GM23338 (cell line): ENCODE data around the gene SEC22B.

Experiments used
- CREB1 ChIP-seq: fragments of 250-450 bp; sonication (Bioruptor Pico); IDR thresholded peaks from 2 replicates; pipeline ENCODE4 v1.5.0; 2020; ENCODE audit warnings: low read depth, mild to moderate bottlenecking, moderate library complexity
- EZH2 ChIP-seq: fragments of 200-600 bp; sonication (generic); IDR thresholded peaks from one replicate; pipeline ENCODE4 v1.8.0; 2017; ENCODE audit warnings: antibody characterized with exemption, mild to moderate bottlenecking, low read depth; ENCODE audit not compliant: unreplicated experiment
- EZH2phosphoT487 ChIP-seq: fragments of 200-600 bp; sonication (generic); IDR thresholded peaks from one replicate; pipeline ENCODE4 v1.8.1; 2018; ENCODE audit warnings: antibody characterized with exemption; ENCODE audit not compliant: unreplicated experiment
- JUNB ChIP-seq: IDR thresholded peaks from one replicate; pipeline ENCODE4 v1.6.1; 2016; ENCODE audit warnings: antibody characterized with exemption; ENCODE audit not compliant: unreplicated experiment
- NANOG ChIP-seq: IDR thresholded peaks from 2 replicates; pipeline ENCODE4 v1.6.1; 2016; ENCODE audit warnings: antibody characterized with exemption, borderline replicate concordance
- POLR2AphosphoS5 ChIP-seq: IDR thresholded peaks from 2 replicates; pipeline ENCODE4 v1.6.1; 2016; ENCODE audit warnings: antibody characterized with exemption, low read depth
- STAT1 ChIP-seq: IDR thresholded peaks from one replicate; pipeline ENCODE4 v1.6.1; 2016; ENCODE audit warnings: antibody characterized with exemption; ENCODE audit not compliant: unreplicated experiment
- ZNF114 ChIP-seq: fragments of 250-450 bp; sonication (Bioruptor Pico); IDR thresholded peaks from 2 replicates; pipeline ENCODE4 v1.5.0; 2020; ENCODE audit warnings: mild to moderate bottlenecking, moderate library complexity
- TF ChIP-seq, protein P1 (sequence below), 2 experiments: fragments of 200-600 bp in 1 of 2; sonication (generic) in 1 of 2; conservative IDR thresholded peaks; 2 replicates each; pipeline versions ENCODE4 v1.5.1 to v1.6.1; 2016 to 2017; ENCODE audit warnings: antibody characterized with exemption in 2 of 2, low read depth in 2 of 2, mild to moderate bottlenecking in 2 of 2, moderate library complexity in 1 of 2
- TF ChIP-seq, protein P2 (sequence below): IDR thresholded peaks from 2 replicates; pipeline ENCODE4 v1.6.1; 2016; ENCODE audit warnings: antibody characterized with exemption
- TF ChIP-seq, protein P3 (sequence below): IDR thresholded peaks from one replicate; pipeline ENCODE4 v1.6.1; 2018; ENCODE audit warnings: antibody characterized with exemption; ENCODE audit not compliant: unreplicated experiment

DNA sequence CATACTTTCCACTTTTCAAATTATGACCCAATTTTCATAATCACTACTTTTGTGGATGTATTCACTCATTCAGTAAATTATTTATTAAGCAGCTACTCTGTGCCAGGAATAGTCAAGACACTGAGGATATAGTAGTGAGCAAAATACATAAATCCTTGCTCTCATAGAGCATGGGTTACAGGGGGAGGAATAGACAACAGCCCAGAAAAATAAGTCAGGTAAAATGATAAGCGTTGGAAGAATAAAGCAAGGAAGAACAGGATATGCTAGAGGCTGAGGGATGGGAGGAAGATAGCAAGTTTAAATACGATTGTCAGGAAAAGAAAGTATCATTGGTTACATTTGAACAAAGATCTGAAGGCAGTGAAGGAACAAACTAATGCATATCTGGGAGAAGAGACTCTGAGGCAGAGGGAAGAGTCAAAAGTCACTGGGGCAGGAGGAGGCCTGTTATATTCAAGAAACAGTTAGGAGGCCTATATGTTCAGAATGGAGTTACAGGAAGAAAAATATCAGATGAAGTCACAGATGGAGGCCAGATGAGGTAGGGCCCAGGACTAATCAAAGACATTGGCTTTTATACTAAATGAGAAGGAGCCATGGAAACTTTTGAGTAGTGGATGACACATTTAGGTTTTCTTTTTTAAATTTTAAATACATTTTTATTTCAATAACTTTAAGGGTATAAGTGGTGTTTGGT, 42.9 kb downstream of the SEC22B start:
- TF ChIP-seq, protein P1, sequence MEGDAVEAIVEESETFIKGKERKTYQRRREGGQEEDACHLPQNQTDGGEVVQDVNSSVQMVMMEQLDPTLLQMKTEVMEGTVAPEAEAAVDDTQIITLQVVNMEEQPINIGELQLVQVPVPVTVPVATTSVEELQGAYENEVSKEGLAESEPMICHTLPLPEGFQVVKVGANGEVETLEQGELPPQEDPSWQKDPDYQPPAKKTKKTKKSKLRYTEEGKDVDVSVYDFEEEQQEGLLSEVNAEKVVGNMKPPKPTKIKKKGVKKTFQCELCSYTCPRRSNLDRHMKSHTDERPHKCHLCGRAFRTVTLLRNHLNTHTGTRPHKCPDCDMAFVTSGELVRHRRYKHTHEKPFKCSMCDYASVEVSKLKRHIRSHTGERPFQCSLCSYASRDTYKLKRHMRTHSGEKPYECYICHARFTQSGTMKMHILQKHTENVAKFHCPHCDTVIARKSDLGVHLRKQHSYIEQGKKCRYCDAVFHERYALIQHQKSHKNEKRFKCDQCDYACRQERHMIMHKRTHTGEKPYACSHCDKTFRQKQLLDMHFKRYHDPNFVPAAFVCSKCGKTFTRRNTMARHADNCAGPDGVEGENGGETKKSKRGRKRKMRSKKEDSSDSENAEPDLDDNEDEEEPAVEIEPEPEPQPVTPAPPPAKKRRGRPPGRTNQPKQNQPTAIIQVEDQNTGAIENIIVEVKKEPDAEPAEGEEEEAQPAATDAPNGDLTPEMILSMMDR (conservative IDR thresholded peaks at IDR 0.05; ENCODE audit: low read depth in 2 of 2) = no peak
- TF ChIP-seq EZH2phosphoT487 (no peak), POLR2AphosphoS5 (no peak), EZH2 (no peak), STAT1 (no peak), CREB1 (CRISPR knock-in tag) (no peak), JUNB (no peak), ZNF114 (CRISPR knock-in tag) (no peak), NANOG (no peak)
- TF ChIP-seq, protein P2, sequence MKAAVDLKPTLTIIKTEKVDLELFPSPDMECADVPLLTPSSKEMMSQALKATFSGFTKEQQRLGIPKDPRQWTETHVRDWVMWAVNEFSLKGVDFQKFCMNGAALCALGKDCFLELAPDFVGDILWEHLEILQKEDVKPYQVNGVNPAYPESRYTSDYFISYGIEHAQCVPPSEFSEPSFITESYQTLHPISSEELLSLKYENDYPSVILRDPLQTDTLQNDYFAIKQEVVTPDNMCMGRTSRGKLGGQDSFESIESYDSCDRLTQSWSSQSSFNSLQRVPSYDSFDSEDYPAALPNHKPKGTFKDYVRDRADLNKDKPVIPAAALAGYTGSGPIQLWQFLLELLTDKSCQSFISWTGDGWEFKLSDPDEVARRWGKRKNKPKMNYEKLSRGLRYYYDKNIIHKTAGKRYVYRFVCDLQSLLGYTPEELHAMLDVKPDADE = no peak
- TF ChIP-seq, protein P3, sequence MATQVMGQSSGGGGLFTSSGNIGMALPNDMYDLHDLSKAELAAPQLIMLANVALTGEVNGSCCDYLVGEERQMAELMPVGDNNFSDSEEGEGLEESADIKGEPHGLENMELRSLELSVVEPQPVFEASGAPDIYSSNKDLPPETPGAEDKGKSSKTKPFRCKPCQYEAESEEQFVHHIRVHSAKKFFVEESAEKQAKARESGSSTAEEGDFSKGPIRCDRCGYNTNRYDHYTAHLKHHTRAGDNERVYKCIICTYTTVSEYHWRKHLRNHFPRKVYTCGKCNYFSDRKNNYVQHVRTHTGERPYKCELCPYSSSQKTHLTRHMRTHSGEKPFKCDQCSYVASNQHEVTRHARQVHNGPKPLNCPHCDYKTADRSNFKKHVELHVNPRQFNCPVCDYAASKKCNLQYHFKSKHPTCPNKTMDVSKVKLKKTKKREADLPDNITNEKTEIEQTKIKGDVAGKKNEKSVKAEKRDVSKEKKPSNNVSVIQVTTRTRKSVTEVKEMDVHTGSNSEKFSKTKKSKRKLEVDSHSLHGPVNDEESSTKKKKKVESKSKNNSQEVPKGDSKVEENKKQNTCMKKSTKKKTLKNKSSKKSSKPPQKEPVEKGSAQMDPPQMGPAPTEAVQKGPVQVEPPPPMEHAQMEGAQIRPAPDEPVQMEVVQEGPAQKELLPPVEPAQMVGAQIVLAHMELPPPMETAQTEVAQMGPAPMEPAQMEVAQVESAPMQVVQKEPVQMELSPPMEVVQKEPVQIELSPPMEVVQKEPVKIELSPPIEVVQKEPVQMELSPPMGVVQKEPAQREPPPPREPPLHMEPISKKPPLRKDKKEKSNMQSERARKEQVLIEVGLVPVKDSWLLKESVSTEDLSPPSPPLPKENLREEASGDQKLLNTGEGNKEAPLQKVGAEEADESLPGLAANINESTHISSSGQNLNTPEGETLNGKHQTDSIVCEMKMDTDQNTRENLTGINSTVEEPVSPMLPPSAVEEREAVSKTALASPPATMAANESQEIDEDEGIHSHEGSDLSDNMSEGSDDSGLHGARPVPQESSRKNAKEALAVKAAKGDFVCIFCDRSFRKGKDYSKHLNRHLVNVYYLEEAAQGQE = no peak
